Glomerular visceral epithelial cell (primary cell): ENCODE measurements around the gene ATP6V1G2.

Experiments
- DNase-seq: peaks from one replicate; pipeline ENCODE4 v3.0.0-alpha.2; 2016; ENCODE audit errors: extremely low spot score

ATP6V1G2 gene

DNA sequence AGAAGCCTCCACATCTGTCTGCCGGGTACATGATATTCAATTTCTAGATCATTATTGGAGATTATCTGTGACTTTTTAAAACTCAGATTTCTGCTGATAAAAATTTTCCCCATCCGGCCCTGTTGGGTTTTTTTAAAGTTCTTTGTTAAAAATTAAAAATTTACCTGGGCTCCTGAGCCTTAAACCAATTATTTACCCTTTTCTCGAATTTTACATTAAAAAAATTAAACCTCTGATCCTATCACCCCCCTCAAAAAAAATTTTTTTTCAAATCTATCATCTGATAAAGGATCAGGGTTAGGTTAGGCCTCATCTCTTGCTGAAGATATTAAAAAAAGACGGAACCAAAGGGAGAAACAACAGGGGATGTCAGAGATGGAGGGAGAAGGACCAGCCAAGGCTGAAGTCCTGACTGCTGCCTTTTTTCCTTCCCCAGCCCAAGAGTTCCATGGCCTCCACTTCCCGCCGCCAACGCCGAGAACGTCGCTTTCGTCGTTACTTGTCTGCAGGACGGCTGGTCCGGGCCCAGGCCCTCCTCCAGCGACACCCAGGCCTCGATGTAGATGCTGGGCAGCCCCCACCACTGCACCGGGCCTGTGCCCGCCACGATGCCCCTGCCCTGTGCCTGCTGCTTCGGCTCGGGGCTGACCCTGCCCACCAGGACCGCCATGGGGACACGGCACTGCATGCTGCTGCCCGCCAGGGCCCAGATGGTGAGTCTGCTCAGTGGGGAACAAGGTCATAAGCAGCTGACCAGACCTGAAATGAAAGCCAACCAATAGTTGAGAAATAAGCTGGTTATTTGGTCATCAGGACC, 1.5 kb upstream of the ATP6V1G2 start:
- DNase-seq: no peak

DNA sequence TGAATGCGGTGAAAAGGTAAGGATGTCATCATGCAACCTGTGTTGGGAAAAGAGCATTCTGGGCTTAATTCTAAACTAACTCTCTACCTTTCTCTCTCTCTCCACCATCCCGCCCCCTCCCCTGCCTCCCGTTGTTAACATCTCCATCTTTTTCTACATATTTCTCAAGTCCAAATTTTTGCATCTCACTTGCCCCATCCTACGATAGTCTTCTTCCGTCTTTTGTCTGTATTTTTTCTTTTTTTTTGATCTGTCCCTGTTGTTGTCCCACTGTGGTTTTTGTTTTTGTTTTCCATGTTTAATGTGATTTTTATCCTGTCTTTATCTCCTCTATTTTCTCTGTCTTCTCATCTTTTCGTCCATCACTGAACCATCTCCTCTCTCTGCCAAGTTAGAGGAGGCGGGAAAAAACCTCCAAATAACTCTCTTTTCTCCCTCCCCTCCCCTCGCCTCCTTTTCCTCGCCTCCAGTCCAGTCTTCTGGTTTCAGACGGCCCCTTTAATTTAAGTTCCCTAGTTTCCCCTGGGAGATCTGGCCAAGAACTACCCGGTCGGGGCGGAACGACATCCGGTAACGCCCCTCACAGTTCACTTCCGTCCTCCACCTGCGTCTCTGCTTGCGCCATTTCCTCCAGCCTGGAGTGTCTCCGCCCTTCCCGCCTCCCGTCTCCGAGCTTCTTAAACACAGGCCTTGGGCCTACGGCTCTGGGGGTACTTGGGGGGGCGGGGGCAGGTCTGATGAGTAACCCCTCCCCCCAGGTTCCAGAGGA, 734 bp upstream of the ATP6V1G2 start, which contains the start of gene NFKBIL1:
NFKBIL1 (plus strand) TSS at position 651 of the 769 bp plus-strand sequence; CDS start at position 738, 87 bp downstream.
- peak; percentile 97 for DNase-seq

DNA sequence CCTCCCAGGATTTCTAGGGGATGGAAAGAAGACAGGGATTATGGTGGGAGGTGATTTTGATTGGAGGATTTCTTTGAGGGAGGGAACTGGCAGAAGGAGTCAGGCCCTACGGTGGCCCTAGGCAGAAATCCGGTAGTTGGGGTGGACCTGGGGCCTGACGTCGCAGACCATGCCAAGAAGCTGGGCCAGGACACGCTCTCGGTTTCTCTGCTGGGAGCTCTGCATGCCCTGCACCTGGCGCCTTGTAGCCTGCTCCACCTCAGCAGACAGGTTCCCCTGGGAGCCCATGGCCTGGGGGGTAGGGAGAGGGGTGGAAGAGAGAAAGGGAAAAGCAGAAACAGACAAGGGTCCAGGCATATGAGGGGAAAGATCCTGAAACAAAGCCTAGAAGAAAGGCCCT, 1.1 kb downstream of the ATP6V1G2 start:
- DNase-seq: no peak

DNA sequence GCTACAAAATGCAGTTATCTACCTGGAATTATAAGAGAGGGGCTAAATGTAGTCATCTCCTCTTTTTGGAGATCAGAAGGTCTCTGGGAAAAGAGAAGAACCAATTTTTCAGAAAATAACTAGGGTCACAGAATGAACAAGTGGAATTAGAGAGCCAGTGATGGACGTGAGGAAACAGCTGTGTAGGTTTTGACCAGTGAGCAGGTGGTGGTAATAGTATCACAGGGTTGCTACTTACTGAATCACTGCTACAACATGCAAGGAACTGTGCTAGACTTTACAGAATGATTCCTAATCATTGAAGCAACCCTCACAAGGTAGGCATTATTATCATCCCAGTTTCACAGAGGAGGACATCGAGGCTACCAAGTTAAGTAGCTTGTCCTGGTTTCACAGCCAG, 1.7 kb downstream of the ATP6V1G2 start:
- no peak for DNase-seq

DNA sequence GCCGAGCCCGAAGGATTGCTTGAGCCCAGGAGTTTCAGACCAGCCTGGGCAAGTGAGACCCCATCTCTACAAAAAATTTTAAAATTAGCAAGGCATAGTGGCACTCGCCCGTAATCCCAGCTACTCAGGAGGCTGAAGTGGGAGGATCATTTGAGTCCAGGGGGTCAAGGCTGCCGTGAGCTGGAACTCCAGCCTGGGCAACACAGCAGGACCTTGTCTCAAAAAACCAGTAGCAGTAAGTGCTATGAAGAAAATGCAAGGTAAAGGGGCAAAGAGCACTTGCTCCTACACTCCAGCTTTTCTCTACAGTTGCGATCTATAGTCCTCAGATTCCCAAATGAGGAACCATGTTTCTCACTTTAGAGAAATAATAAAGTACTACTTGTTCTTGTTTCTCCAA, 2.8 kb downstream of the ATP6V1G2 start:
- no peak for DNase-seq

DNA sequence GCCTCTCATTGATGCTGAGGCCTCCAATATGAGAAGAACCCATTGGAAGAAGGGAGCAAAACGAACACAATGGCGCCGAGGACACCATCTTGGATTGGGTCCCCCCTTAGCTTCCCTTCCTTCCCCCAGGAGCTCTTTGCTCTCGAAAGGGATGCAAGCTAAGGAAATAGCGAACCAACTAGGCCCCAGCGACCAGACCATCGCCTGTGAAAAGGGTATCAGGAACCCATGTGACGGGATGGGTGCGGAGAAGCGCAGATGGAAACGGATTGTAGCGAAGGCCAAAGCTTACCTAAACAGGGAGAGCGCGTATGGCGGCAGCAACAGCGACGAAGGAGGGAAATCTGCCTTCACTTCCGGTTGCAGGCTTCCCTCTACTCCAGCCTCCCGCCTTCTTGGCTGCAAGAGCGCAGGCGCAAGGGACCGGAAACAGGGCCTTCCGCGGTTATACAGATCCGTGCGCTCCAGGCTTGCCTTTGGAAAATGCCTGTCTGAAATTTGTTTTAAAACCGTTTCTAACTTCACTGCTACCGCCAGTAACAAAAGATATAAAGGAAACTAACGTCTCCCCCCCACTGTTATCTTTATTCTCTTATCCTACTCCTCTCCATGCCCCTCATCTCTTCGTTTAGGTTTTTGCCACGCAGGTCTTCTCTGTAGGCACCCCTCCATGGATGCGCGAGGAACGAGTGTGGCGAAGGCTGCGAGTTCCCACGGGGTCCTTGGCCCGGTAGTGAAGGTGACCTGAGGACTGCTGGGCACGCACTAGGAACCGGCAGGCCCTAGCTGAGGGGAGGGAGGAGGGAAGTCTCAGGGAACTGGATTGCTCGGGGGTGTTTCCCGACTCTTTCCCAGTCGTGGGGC, 4.5 kb downstream of the ATP6V1G2 start, which contains the start of gene DDX39B:
DDX39B (minus strand) TSS at position 346 of the 864 bp plus-strand sequence. CDS start 1,471 bp downstream, outside the sequence.
- peak; percentile 98 for DNase-seq

DNA sequence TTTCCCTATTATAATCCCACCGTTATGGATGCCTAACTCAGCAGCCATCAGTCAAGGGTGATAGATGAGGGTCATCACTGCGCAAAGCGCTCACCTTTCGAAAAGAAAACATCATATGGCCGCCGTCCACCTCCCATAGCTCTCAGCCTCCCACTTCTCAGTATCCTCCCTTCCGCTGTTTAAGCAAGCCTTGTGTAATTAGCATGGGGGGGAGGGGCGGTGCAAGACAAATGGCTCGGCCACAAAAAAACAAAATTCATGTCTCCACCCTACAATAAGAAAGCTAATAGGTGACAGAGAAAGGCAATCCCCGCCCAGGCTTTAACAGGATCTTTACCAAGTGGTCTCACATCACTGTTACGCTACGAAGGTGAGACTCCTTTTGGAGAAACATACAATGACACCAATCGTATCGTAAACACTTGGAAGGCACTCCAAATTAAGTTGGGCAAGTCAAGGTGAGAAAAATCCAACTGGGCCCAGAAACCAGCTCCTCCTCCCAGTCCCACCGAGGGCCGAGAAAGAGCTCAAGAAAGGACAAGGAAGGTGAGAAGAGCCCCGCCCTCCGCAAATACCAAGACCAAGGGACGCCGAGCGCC, 5.2 kb downstream of the ATP6V1G2 start:
- DNase-seq: peak; percentile 48

DNA sequence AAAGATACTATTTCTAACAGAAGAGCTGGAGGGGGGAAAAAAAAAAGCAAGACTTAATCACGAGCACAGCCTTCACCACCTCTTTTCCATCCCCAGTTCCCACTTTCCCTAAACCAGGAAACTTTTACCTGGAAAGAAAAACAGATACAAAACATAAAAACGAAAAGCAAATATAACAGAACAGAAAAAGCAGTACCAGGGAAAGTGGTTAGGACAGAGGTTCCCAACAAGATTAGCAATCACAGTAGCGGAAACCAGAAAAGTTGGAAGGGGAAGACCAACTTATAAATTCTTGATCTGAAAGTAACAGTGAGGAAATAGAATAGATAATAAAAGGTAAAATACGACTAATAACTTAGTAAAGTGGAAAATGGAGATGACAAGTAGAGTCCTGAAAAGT, 5.8 kb downstream of the ATP6V1G2 start:
- DNase-seq: no peak

DNA sequence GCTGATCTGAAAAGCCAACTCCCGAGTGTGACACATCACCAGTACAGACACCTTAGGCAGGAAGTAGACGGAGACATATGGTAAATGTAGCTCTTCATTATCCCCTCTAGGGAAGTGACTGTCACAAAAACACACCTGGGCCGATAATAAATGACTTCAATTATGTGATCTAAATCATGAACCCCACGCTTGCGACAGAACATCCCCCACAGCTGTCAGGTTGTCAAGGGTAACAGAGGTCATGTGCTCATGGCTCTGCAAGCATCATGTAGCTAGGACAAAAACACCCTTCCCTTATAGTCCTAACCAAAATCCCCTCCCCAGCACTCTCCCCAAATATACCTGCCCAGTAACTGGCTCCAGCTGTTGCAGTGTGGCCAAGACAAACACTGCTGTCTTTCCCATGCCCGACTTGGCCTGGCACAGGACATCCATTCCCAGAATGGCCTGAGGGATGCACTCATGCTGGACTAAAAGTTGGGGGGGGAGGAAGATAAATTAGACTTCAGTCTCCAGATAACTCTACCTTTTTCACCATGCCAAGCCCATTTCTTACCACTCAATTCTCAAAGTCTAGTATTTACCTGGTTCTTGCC, 7.5 kb downstream of the ATP6V1G2 start:
- DNase-seq: no peak

DNA sequence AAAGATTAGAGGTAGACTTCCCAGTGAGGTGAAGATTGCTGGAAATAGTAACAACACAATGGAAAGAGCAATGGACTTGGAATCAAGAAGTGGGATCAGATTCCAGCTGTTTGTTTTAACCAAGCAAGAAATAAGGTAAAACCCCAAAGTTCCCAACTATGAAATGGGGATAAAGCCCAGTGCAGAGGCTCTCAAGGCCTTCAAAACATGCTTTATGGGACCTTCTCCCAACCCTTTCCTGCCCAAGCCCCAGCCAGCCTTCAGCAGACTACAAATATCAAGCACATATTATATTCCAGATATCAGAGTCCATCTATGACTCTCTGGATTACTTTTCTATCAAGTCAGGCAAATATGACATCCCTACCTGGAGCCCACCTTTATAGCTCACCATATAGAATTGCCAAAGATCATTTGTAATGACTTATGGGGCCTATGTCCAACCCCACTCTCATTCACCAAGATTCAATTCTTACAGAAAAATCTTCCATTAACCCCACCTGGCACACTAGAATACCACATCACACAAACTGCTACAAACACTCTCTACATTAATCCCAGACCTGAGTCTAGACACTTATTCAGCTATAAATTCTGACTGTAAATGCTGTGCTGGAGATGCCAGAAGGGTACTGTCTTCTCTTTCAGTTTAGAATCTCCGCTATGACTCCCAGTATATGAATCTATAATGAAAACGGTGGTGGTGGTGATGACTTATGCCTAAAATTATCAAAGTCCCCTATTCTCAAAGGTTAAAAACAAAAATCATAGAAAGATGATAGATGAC, 10.7 kb downstream of the ATP6V1G2 start:
- no peak for DNase-seq

DNA sequence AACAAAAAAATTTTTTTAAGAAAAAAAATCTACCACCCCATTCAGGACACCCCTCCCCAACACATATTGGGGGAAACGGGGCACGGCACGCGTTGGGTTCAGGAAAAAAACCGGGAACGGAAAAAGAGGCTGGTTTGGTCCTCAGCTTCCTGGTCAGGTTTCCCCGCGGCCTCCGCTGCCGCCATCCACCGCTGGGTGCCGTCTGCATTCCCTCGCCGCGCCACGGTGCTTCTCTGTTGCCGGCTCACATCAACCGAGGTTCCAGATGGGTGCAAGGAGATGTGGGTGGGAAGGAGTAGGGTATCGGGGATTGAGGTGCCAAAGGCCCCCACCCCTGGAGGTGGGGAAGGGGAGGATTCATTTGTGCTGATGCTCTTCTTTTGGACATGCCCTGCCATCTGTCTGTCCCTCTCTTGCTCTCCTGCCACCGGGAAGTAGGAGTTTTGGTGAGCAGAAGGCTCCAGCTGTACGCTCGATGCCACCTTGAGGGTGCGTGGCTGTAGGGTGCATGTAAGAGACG, 11.8 kb downstream of the ATP6V1G2 start:
- DNase-seq: no peak

DNA sequence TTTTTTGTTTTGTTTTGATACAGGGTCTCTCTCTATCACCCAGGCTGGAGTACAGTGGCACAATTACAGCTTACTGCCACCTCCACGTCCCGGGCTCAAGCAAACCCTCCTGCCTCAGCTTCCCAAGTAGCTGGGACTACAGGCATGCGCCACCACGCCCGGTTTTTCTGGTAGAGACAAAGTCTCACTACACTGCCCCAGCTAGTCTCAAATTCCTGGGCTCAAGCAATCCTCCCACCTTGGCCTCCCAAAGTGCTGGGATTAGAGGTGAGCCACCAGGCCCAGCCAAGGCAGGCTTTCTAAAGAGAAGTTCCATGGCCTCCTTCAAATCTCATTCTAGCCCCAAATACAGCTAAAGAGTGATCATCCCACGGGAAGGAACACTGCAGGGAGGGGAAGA, 12.4 kb downstream of the ATP6V1G2 start:
- no peak for DNase-seq

DNA sequence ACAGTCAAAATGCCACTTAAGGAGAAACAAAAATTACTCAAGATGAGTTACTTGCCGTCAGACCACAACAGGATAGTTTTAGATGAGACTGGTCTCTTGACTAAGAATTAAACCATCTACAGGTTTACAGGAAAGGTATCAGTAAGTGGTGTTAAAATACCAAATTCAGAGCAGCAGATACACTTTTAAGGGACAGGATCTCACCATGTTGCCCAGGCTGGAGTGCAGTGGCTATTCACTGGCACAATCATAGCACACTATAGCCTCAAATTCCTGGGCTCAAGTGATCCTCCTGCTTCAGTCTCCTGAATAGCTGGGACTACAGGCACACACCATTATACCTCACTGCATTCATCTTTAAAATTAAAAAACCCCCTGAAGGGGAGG, 13.0 kb downstream of the ATP6V1G2 start:
- DNase-seq: no peak

DNA sequence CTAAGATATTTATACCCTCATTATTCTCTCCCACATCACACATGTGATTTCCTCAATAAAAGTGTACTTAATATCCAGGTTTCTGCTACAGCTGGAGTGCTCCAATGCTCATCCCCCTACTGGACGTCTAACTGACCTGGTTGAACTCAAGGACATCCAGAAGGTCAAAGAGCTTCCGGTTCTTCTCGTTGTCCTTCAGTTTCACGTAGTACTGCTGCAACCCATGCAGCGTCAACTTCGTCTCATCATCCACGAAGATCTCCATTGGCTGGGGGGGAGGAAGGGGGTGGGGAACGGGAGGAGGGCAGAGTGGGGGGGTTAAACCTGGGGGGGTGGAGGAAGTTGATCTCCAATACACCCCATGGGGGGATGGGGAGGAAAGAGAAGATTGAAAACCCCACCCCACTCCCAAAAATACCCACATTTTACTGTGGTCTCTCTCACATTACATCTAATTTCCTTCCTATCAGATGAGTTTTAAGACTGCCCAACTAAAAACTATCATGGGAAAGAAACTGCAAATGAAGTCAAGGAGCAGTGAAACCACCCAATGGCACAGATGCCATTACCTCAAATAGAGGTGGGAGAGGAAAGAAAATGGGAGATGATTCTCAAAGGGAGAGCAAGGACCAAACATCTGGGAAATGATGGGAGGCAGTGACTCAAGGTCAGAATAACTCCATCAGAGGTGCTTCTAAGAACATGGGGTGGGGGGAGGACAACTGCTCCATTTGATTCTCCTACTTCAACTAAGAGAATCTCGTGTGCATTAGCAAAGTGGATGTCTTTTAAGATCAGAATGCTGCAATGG, 13.6 kb downstream of the ATP6V1G2 start:
- no peak for DNase-seq

DNA sequence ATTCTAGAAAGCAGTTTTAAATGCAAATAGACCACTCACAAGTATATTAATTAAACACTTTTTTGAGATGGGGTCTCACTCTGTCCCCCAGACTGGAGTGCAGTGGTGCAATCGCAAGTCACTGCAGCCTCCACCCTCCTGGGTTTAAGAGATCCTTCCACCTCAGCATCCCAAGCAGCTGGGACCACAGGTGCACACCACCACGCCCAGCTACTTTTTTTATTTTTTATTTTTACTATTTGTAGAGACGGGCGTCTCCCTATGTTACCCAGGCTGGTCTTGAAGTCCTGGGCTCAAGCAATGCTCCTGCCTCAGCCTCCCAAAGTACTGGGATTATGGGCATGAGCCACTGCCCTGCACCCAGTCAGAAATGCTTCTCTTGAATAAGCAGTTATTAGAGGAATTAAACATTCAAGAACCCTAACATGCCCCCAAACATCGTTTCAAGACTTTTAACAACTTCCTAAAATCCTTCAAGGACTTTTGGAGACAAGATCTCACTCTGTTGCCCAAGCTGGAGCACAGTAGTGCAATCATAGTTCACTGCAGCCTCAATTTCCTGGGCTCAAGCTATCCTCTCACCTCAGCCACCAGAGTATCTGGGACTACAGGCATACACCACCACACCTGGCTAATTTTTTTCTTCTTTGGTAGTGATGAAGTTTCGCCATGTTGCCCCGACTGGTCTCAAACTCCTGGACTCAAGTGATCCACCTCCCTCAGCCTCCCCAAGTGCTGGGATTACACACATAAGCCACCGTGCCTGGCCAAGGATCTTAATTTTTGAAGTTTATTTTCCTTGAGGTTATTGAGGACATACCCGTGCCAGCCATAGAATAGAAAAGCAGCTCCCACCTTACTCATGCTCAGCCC, 14.4 kb downstream of the ATP6V1G2 start:
- DNase-seq: no peak

DNA sequence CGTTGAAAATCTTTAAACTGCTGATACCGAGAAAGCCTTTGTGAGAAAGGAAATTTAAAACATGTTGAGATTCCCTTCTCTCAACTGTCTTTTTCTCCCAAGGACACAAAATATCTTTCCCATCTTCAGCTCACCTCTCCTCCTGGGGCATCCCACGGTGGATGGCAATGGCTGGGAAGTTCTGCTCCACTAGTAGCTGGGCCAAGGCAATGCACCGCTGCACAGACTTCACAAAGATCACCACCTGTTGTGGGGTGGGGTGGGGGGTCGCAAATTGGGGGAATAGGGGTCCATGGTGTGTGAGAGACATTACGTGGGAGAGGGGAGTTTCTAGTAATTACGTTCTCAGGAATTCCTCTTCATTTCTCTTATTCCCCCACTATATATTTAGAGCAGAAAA, 15.2 kb downstream of the ATP6V1G2 start:
- DNase-seq: no peak

DNA sequence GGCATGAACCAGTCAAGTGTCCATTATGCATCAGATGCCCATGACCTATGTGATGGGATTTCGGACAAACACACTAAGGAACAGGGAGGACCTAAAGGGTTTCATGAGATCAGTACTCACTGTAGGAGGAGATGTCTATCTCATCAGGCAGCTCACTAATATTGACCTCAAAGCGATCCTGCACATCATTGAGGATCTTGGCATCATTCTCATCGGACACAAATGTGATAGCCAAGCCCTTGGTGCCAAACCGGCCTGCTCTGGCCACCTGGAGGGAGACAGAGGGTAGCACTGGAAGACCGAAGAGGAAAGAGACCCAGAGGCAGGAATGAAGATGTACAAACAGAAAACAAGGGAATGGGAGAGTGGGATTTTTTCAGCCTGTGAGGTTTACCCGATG, 15.7 kb downstream of the ATP6V1G2 start:
- no peak for DNase-seq
